NCI-H524 treated with DMSO at 0.1 percent for 48 hours (cell line): Measurements from ENCODE around the gene ELOVL1.
A peak's percentile ranks its signal among the peaks of the same experiment; 100 is the strongest.
"Not testable (repeated sequence)": the region's sequence is repeated elsewhere in the genome, so short reads cannot be mapped to it uniquely, and the experiment has no call there.

Experiments used
- DNase-seq: peaks from one replicate; lab custom pipeline; 2025; lab: John Stamatoyannopoulos, UW

Gene ELOVL1

DNA sequence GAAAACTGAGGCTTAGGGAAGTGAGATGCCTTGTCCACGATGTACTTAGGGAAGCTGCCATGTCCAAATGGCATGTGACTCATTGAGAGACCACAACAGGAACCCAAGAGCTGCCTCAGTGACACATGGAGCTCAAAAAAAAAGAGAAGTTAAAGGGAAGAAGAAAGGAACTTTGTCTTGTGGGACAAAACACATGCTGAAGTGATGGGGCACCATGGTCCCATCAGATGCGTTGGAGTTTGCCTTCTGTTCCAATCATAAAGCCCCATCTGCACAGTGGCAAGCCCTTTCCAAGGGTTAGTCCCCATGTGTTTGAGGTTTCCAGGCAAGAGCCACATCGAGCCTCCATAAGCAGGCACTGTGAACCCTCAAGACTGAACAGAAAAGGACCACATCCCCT, 13.8 kb upstream of the ELOVL1 start:
- no peak for DNase-seq

DNA sequence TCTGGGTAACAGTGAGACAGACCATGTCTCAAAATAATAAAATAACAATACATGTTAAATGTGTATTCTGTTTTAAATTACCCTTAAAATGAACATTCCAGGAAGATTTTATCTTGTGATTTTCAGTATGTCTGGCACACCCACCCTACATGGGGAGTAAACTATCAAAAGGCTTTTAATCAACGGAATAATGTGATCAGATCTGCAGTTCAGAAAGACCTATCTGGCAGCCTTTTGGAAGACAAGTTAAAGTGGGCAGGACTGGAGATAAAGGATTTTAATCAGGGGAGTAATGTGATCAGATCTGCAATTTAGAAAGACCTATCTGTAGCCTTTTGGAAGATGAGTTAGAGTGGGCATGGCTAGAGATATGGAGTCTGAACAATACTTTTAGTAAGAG, 11.7 kb upstream of the ELOVL1 start:
- no peak for DNase-seq

DNA sequence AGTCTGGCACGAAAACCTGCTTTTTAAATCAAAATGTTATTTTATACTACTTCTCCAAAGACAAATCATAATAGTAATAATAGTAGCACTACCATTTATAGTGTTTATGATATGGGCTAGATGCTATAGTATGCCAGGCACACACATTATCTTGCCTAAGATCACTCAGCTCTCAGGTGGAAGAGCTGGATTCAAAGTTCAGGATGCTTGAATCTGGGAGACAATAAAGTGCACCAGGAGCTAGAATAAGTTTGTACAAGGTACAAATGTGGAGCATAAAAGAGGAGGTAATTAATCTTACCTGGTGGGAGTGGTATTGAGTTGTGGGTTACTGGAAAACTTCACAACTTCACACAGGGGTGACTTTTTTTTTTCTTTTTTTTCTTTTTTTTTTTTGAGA, 10.0 kb upstream of the ELOVL1 start:
- DNase-seq = no peak

GRCh38 chr1:43376723-43377235, 9.0 kb upstream of the ELOVL1 start:
- DNase-seq = no peak

GRCh38 chr1:43373066-43373940, 5.5 kb upstream of the ELOVL1 start:
- no peak for DNase-seq

DNA sequence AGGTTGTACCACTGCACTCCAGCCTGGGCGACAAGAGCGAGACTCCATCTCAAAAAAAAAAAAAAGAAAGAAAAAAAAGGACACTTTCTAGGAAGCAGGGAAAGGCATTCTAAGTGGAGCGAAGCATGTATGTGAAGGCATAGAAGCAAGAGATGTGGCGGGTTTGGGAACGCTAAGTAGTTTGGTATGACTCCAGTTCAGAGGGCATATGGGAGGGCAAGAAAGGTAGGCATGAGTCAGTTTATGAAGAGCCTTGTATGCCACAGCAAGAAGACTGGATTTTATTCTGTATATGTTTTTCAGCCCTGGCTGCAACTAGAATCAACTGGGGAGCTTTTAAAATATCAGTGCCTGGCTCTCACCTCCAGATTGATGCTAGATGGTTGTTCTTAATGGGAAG, 4.4 kb upstream of the ELOVL1 start:
- DNase-seq = no peak

GRCh38 chr1:43370564-43370963, 2.8 kb upstream of the ELOVL1 start:
- no peak for DNase-seq

- not testable (repeated sequence) for DNase-seq
Measured at GRCh38 chr1:43369779-43370178, 2.0 kb upstream of the ELOVL1 start.

DNA sequence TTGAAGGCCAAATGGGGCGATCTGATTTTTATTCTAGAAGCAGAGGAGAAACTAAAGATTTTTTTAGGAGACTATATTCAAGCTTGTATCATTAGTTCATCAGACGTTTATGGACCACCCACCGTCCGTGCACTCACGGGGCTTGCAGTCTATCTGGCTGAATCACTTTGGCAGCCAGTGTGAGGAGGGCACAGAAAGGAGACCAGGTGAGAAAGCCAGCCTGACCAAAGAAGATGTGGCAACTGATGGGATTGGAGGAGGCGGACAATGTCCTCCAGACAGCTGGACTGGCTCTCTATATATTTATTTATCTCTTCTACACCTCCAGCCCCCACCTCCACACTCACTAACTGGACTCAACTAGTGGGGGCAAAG, 822 bp upstream of the ELOVL1 start:
- no peak for DNase-seq

DNA sequence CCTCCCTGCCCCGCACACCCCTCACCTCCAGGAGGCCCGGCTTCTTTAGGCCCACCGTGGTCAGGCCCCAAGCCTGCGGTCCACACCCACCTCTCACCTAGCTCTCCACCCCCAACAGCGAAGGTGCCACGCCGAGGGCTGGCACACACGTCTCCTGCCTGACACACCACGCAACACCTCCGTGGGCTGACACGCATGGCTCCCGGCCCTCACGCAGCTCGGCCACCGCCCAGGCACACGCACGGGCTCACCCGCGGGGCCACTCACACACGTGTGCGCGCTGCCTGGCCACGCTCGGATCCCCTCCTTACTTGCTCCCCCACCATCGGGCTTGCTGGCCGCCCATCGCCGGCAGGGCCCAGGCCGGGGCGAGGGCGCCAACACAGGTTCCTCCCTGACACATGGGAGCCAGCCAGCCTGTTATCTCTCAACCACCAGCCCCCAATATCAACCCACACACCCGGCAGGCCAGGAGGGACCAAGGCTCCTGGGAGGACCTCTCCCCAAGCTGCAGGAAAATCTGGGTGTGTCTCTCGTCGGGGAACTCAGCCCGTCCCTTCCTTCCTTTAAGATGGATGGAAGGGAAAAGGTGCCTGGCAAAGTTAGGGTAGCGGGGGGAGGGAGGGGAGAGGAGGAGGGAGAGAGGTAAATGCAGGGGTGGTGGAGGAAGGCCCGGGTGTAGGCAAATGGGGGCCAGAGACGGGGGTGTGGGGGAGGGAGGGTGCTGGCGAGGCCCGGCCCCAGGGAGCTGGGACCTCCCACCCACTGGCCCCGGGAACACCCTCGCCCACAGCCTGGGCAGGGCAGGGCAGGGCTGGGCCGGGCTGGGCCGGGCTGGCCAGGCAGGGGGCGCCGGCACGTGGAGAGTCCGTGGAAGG, 546 bp downstream of the ELOVL1 start:
- no peak for DNase-seq

- DNase-seq = no peak
Measured at GRCh38 chr1:43366601-43367025, 1.2 kb downstream of the ELOVL1 start.

DNA sequence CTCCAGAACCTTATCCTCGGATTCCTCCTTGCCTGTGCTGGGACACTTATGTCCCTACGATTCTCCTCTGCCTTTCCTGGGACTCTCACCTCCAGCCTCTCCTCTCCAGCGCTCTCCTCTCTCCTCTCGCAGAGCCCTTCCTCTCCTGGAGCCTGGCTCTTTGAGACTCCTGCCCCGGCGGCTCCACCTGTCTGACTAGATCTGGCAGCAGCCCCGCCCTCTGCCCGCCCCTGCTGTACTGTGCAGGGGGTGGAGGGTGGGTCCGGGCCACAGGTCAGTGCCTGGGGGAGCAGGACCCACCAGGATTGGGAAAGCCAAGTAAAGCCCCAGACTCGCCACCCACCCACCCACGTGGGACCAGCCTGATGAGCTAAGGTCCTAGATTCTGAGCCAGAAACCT, 1.6 kb downstream of the ELOVL1 start:
- DNase-seq = no peak

DNA sequence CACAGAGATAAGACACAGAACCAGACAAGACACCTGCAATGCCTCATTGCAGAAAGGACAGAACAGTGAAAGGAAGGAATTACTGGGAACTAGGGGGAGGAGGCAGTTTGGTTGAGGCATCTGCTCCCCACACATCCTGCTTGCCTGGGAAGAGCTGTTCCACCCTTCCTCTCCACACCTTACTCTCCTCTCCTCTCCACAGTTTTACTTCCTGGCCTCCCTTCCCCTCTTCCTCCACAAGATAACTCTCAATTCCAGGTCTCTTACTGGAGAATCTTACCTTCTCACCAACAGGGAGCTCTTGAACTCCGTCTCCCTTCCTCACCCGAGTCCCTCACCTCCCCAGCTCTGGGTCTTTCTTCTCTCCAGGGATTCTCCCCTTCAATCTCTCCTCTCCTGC, 2.1 kb downstream of the ELOVL1 start:
- no peak for DNase-seq

- no peak for DNase-seq
Measured at GRCh38 chr1:43363935-43364525, 3.8 kb downstream of the ELOVL1 start.

DNA sequence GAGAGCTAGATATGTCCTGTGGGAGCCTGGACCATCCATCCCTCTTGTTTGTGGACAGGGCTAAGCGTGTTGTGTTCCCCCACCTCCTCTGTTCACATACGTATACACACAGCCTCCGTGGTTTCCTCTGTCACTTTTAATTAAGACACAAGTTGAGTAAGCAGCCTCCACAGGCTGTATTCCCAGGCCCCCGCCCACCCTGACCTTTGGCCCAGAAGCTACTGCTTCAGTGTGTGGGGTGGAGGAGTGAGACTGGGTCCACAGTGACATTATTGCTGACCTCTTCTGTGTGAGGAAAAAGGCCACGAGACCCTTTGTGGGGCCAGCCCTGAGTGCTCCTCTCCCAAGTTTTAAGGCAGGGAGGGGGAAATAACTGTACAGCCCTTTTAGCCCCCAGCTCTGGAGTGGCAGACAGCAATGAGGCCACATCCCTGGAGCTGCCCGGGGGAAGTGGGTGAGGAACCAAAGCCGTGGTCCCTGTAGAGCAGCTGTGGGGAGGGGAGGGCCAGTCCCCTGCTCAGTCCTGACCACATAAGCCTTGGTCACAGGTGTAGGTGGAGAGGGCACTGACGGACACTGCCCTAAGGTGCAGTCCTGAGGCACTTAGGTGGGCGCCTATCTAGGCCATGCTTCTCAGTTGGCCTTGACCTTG, 4.4 kb downstream of the ELOVL1 start:
- DNase-seq = no peak

GRCh38 chr1:43360616-43361015, 7.2 kb downstream of the ELOVL1 start:
- no peak for DNase-seq

DNA sequence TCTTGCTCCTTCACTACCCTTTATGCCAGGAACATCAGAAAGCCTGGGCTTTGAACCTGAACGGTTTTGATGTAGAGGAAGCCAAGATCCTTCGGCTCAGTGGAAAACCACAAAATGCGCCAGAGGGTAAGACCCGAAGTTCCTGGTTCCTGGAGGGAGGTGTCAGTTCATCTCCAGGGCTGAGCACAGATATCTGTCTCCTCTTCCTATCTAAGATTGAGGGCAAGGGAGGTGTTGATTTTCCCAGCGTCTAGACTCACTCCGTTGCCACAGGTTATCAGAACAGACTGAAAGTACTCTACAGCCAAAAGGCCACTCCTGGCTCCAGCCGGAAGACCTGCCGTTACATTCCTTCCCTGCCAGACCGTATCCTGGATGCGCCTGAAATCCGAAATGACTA, 8.1 kb downstream of the ELOVL1 start:
- no peak for DNase-seq

- peak; percentile 90 for DNase-seq
Measured at GRCh38 chr1:43358746-43359693, 8.8 kb downstream of the ELOVL1 start, which contains the start of gene CDC20. CDC20 (plus strand) TSS chr1:43358981; CDS start chr1:43359216, 235 bp downstream.

GRCh38 chr1:43358121-43358745, 9.6 kb downstream of the ELOVL1 start:
- no peak for DNase-seq

GRCh38 chr1:43357251-43357650, 10.6 kb downstream of the ELOVL1 start:
- DNase-seq = no peak
